GM12874 (cell line): ENCODE measurements around the gene GRM4.

ENCODE experiments used
- CTCF ChIP-seq: IDR thresholded peaks from 2 replicates; pipeline ENCODE4 v1.5.1; 2011; ENCODE audit warnings: low read depth, mild to moderate bottlenecking, control low read depth, low read length, moderate library complexity; ENCODE audit not compliant: insufficient read depth

Gene GRM4

GRCh38 chr6:34179106-34179720 is 33.3 kb upstream of the GRM4 start:
- no peak for TF ChIP-seq CTCF

DNA sequence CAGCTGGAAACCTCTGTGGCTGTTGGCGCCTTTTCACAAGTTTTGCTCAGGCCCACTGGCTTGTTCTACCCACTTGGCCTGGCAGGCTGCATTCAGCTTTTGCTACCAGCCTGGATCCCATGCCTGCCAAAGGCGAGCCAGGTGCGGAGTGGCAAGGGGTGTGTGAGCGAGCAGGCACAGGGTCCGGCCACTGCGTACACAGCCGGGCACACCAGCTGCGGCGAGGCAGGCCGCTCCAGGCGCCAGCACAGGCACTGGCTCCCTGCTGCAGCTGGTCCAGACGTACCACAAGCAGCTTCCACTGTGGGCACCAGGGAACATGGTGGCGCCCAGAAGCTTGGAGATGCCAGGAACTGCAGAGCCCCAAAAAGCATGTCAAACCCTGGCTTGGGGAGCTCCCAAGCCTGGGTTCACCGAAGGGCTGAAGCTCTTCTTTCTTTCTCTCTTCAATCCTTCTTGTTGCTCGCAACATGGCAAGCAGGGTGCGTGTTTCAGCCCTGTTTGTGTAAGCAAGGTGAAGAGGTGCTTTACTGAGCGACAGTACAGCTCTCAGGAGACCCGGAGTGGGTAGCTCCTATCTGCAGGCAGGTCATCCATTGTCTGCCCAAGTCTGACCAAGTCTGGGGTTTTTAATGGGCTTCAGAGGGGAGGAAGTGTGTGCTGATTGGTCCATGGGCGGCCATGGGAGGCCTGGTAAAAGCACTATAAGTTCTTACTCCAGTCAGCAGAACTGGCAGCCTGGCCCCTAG is 32.6 kb upstream of the GRM4 start:
- TF ChIP-seq CTCF, result no peak

GRCh38 chr6:34177181-34177591 is 31.3 kb upstream of the GRM4 start:
- TF ChIP-seq CTCF, result no peak

GRCh38 chr6:34176261-34177031 is 30.6 kb upstream of the GRM4 start:
- TF ChIP-seq CTCF, result no peak

GRCh38 chr6:34174846-34175399 is 29.0 kb upstream of the GRM4 start:
- TF ChIP-seq CTCF, result no peak

DNA sequence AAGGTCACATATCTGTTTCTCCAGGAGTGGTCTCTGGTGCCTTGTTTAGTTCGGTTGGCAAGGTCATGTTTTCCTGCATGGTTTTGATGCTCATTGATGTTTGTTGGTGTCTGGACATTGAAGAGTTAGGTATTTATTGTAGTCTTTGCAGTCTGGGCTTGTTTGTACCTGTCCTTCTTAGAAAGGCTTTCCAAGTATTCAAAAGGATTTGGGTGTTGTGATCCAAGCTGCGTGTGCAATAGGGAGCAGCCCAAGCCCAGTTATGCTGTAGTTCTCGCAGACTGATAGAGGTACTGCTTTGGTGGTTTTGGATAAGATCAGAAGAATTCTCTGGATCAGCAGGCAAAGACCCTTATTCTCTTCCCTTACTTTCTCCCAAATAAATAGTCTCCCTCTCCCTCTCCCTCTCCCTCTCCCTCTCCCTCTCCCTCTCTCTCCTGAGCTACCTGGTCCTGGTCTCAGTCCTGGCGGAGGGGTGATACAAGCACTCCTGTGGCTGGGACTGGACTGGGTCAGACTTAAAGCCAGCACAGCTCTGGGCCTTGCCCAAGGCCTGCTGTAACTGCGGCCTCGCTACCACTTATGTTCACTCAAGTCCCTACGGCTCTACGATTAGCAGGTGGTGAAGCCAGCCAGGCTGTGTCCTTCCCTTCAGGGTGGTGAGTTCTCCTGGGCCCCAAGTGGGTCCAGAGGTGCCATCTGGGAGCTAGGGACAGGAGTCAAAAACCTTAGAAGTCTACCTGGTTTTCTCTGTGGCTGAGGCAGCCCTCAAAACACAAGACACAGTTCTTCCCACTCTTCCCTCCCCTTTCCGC is 27.3 kb upstream of the GRM4 start:
- no peak for TF ChIP-seq CTCF
